HepG2 (cell line): ENCODE data around the gene LITAFD. TPM values are rescaled to one million over a fixed set of nuclear protein-coding genes. Genes with fewer than 3 reads are reported as not detected.
A peak's percentile ranks its signal among the peaks of the same experiment; 100 is the strongest.

Source experiments
- ARID3A ChIP-seq: IDR thresholded peaks from 2 replicates; pipeline ENCODE4 v1.6.1; 2012; ENCODE audit warnings: low read depth, low read length, improper control_type of control experiment
- ATF4 ChIP-seq, 2 experiments: fragments of 450-650 bp in 1 of 2; sonication (generic) in 1 of 2; formaldehyde crosslinking; IDR thresholded peaks; 2 replicates each; pipeline versions ENCODE4 v1.5.0 to v1.8.0; 2020 to 2022; ENCODE audit warnings: mild to moderate bottlenecking in 1 of 2, missing genetic modification reagents in 1 of 2
- BCL6 ChIP-seq: IDR thresholded peaks from 2 replicates; pipeline ENCODE4 v1.6.1; 2016; ENCODE audit warnings: missing genetic modification reagents, missing compliant biosample characterization
- FOXA3 ChIP-seq: IDR thresholded peaks from 2 replicates; pipeline ENCODE4 v1.6.1; 2016; ENCODE audit warnings: missing genetic modification reagents, missing compliant biosample characterization
- FOXP4 ChIP-seq: sonication (generic); formaldehyde crosslinking; IDR thresholded peaks from 2 replicates; pipeline ENCODE4 v1.4.0; 2020; ENCODE audit warnings: missing genetic modification reagents
- HMGXB4 ChIP-seq, 2 experiments: sonication (generic) in 1 of 2; formaldehyde crosslinking in 1 of 2; IDR thresholded peaks; 2 replicates each; pipeline versions ENCODE4 v1.4.0 to v1.6.1; 2018 to 2020; ENCODE audit warnings: missing genetic modification reagents in 2 of 2, borderline replicate concordance in 1 of 2, low read depth in 1 of 2, mild to moderate bottlenecking in 1 of 2, missing biosample characterization in 1 of 2
- KLF12 ChIP-seq: sonication (generic); formaldehyde crosslinking; IDR thresholded peaks from 2 replicates; pipeline ENCODE4 v1.4.0; 2020; ENCODE audit warnings: missing genetic modification reagents, borderline replicate concordance
- MIER3 ChIP-seq: IDR thresholded peaks from 2 replicates; pipeline ENCODE4 v1.6.1; 2016; ENCODE audit warnings: missing compliant biosample characterization, borderline replicate concordance
- SNAPC2 ChIP-seq: sonication (generic); formaldehyde crosslinking; IDR thresholded peaks from 2 replicates; pipeline ENCODE4 v1.8.1; 2022; ENCODE audit warnings: mild to moderate bottlenecking, missing genetic modification reagents
- SOX6 ChIP-seq, 2 experiments: fragments of 450-650 bp in 1 of 2; sonication (generic) in 1 of 2; formaldehyde crosslinking in 1 of 2; IDR thresholded peaks; 2 replicates each; pipeline versions ENCODE4 v1.4.0 to v1.6.1; 2017 to 2020; ENCODE audit warnings: antibody characterized with exemption in 1 of 2, mild to moderate bottlenecking in 1 of 2, missing genetic modification reagents in 1 of 2
- ZBTB43 ChIP-seq: sonication (generic); formaldehyde crosslinking; conservative IDR thresholded peaks from 2 replicates; pipeline ENCODE4 v1.4.0; 2020; ENCODE audit warnings: missing genetic modification reagents
- ZMAT5 ChIP-seq: sonication (generic); formaldehyde crosslinking; IDR thresholded peaks from 2 replicates; pipeline ENCODE4 v1.5.0; 2020; ENCODE audit warnings: mild to moderate bottlenecking, low read depth, missing genetic modification reagents, borderline replicate concordance
- ZMYM2 ChIP-seq: sonication (generic); formaldehyde crosslinking; IDR thresholded peaks from 2 replicates; pipeline ENCODE4 v1.8.0; 2022; ENCODE audit warnings: mild to moderate bottlenecking, missing genetic modification reagents
- ZNF251 ChIP-seq: sonication (generic); formaldehyde crosslinking; IDR thresholded peaks from 2 replicates; pipeline ENCODE4 v1.9.0; 2021; ENCODE audit warnings: mild to moderate bottlenecking, missing genetic modification reagents
- ZNF331 ChIP-seq: sonication (generic); formaldehyde crosslinking; IDR thresholded peaks from 2 replicates; pipeline ENCODE4 v1.4.0; 2020; ENCODE audit warnings: missing genetic modification reagents
- ZNF382 ChIP-seq: sonication (generic); formaldehyde crosslinking; IDR thresholded peaks from 2 replicates; pipeline ENCODE4 v1.5.0; 2020; ENCODE audit warnings: missing genetic modification reagents, mild to moderate bottlenecking, borderline replicate concordance
- ZNF446 ChIP-seq: sonication (generic); formaldehyde crosslinking; IDR thresholded peaks from 2 replicates; pipeline ENCODE4 v1.5.0; 2020; ENCODE audit warnings: mild to moderate bottlenecking, missing genetic modification reagents
- ZNF644 ChIP-seq: IDR thresholded peaks from 2 replicates; pipeline ENCODE4 v1.6.1; 2016; ENCODE audit warnings: low read depth
- ZNF878 ChIP-seq: sonication (generic); formaldehyde crosslinking; IDR thresholded peaks from 2 replicates; pipeline ENCODE4 v1.8.1; 2023; ENCODE audit warnings: mild to moderate bottlenecking, missing genetic modification reagents, moderate library complexity
- ZSCAN9 ChIP-seq: IDR thresholded peaks from 2 replicates; pipeline ENCODE4 v1.6.1; 2016; ENCODE audit warnings: borderline replicate concordance
- polyA plus RNA-seq, 8 experiments: library from polyadenylated mRNA; depleted of rRNA in 3 of 8; stranded (reverse) in 7 of 8; unstranded in 1 of 8; fragments of >200 nt; fragmentation: Illumina TruSeq in 4 of 8; extraction: Trizol in 4 of 8; gene quantifications; 2 replicates each; pipeline versions ENCODE4 v1.2.1 to v1.2.3, GENCODE V29; 2011 to 2016; ENCODE audit warnings: low read depth in 4 of 8, missing spikeins in 1 of 8, mixed read lengths in 1 of 8; ENCODE audit not compliant: insufficient read depth in 1 of 8
- total RNA-seq, 5 experiments: library from RNA; depleted of rRNA; stranded (reverse); fragments of >200 nt; fragmentation: Illumina TruSeq; extraction: Trizol; gene quantifications; 2 replicates each; pipeline ENCODE4 v1.2.3, GENCODE V29; 2016; ENCODE audit warnings: low read depth in 1 of 5

Gene LITAFD
- total and polyA plus RNA-seq, 2 of the 13 experiments (the other 11 are each of a cell fraction or from before 2014, with no cell fraction given) = not detected

GRCh38 chr16:8872967-8873865, 8.9 kb upstream of the LITAFD start (continued):
- no peak for TF ChIP-seq ATF4 (CRISPR knock-in tag; IDR thresholded peaks at IDR 0.05)
- TF ChIP-seq KLF12 (CRISPR knock-in tag) = no peak
- TF ChIP-seq FOXA3 = peak; percentile 50; the same call in 1 of the 2 replicates
- TF ChIP-seq ZMYM2 (CRISPR knock-in tag) = peak; percentile 66; the same call in 1 of the 2 replicates
- TF ChIP-seq ZMAT5 (CRISPR knock-in tag) = no peak
- no peak for TF ChIP-seq BCL6 (CRISPR knock-in tag)
- TF ChIP-seq ARID3A = peak; percentile 81
- no peak for TF ChIP-seq ZNF382 (CRISPR knock-in tag)
- TF ChIP-seq ZNF331 (CRISPR knock-in tag) = 0 out of 2 replicates have a peak, but pooled peaks have one; percentile 38
- TF ChIP-seq ZNF878 = no peak
- TF ChIP-seq ZNF446 (CRISPR knock-in tag) = no peak
- 0 out of 2 replicates have a peak, but pooled peaks have one; percentile 11 for TF ChIP-seq ZBTB43 (CRISPR knock-in tag)
- TF ChIP-seq FOXP4 (CRISPR knock-in tag) = 0 out of 2 replicates have a peak, but pooled peaks have one; percentile 12
- no peak for TF ChIP-seq ZNF251 (CRISPR knock-in tag)
- peak; percentile 36; the same call in 1 of the 2 replicates for TF ChIP-seq MIER3 (CRISPR knock-in tag)
- TF ChIP-seq SOX6 (IDR thresholded peaks at IDR 0.05) = no peak
- TF ChIP-seq SOX6 (CRISPR knock-in tag; IDR thresholded peaks at IDR 0.05) = no peak
- no peak; a peak in 1 of 4 replicates for TF ChIP-seq HMGXB4 (CRISPR knock-in tag; IDR thresholded peaks at IDR 0.05; ENCODE audit: borderline replicate concordance in 1 of 2, low read depth in 1 of 2)
- TF ChIP-seq ZSCAN9 (CRISPR knock-in tag) = peak; percentile 45; the same call in 1 of the 2 replicates
- no peak for TF ChIP-seq SNAPC2 (CRISPR knock-in tag)
- peak; percentile 63; the same call in 1 of the 2 replicates for TF ChIP-seq ZNF644 (CRISPR knock-in tag)
